IPS-NIHi7 (cell line): ENCODE data around the gene FHIP2A.
"Not testable (repeated sequence)": the region's sequence is repeated elsewhere in the genome, so short reads cannot be mapped to it uniquely, and the experiment has no call there.

ENCODE experiments used
- DNase-seq: peaks from one replicate; pipeline ENCODE4 v3.0.0; 2012; ENCODE audit warnings: mixed read lengths; ENCODE audit errors: extremely low spot score

FHIP2A gene

DNA sequence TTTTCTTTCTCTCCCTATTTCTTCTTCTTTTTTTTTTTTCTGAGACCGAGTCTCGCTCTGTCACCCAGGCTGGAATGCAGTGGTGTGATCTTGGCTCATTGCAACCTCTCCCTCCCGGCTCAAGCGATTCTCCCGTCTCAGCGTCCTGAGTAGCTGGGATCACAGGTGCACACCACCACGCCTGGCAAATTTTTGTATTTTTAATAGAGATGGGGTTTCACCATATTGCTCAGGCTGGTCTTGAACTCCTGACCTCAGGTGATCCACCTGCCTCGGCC is 35.6 kb downstream of the FHIP2A start:
- not testable (repeated sequence) for DNase-seq

DNA sequence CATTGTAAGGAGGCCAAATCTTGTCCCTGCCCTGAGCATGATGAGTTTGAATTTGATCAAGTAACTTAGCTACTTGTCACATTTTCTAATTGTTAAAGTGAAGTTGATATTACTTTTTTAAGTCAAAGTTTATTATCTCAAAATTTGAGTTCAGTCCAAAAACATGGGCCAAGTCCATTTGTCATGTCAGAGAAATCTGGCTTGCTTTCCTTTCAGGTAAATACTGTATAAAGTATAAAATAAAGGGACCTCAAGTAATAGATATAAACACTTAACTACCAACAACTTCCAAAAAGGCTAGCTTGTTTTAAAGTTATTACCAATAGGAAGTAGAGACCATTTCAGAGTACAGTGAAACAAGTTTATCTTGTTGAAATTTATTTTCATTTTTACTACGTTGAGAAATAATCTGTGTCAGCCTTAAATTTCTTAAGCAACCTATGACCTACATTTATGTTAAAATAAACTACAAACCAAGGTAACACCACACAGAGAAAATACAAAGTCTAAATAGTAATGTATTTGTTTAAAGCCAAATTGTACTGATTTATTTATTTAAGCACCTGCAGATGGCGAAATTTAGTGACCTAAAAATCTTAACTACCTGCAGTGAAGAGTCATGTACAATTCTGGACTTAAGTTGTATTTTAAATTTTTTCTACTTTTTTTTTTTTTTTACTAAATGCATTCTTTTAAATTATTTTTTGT is 36.5 kb downstream of the FHIP2A start:
- DNase-seq = no peak

DNA sequence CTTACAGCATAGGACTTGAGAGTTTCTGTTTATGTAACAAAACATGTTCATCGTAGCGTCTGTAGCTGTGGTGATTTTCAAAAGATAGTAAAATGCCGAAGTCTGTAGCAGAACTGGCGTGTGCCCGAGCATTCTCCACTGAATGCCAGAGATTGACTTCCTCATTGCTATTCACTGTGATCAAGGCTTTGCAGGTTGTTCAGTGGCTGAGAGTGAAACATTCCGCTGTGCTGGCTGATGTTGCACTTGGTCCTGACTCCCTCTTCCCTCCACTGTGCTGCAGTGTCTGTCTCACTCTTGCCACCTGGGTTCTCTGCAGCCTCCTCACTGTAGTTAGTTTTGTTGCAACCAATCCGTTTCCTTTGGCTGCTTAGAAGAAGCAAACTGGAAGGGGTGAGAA is 37.6 kb downstream of the FHIP2A start:
- no peak for DNase-seq

DNA sequence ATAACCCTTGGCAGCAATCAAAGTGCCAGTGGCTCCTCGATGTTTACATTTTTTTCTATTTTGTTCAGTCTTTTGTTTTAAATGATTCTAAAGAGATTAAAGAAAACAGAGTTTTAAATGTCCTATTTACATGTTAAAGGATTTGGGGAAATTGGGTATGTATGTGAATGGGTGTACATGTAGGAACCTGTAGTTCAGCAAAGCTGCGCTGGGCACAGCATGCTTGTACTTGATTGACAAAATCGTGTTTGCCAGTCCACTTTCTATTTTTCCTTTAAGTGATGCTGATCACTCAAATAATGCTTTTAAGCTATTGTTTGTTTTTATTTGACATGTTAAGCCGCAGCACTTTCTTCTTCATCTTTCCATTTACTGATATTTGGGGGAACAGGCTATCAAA is 40.9 kb downstream of the FHIP2A start:
- no peak for DNase-seq

DNA sequence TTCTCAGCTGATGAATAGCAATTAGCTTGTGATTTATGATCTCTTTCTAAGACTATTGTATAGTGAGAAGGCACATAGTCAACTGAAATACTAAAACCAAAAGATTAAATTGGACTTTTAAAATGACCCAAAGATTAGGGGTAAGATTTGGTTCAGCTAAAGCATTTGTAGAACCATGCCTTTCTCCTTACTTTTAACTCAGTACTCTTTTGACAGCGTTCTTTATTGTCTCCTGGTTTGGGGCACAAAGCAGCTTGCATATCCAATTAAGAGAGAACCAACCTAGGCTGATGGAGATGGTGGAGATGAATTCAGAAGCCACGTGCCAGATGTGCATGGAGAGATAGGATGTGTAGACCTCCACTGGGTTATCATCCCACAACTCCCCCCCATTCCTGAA is 45.8 kb downstream of the FHIP2A start:
- no peak for DNase-seq

DNA sequence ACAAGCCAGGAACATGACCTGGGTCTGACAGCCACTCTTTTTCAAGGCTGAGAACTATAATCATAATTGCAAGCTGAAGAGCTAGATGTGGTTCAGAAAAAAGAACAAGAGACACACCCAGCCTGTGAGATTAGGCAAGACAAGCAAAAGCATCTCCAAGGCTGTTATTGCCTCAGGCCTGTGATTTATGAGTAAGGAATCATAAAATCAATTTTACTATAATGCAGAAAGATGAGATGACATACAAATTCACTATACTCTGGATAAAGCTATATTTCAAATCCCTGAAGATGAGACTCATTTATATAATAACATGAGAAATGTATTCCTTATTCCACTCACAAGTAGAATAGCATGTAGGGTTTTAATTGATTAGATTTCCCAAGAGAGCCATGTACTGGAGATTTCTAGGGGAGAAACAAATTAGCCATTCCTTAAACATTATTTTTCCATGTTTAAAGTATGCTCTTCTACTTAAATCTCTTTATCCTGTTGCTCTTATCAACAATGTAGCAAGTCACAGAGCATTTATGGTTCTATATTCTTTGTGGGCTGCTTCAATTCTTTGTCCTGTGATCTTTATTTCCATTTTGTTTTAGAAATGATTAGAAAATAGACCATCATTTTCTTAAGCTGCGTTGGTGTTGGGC is 47.4 kb downstream of the FHIP2A start:
- DNase-seq = no peak

DNA sequence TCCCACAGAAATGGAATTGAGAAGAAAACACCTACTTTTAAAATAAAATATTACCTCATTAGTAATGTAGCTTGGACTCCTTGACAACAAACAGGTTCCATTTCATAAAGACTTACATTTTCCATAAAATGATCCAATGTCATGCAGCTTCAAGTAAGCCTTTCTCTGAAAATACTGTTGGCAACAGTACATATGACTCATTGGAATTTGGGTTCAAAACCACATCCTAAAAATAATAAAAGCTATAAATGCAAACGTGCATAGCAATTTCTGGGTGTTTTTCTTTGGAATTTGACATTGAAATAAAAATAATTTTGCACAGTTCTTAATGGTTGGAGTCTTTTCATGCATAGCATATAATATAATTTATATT is 47.9 kb downstream of the FHIP2A start:
- no peak for DNase-seq

DNA sequence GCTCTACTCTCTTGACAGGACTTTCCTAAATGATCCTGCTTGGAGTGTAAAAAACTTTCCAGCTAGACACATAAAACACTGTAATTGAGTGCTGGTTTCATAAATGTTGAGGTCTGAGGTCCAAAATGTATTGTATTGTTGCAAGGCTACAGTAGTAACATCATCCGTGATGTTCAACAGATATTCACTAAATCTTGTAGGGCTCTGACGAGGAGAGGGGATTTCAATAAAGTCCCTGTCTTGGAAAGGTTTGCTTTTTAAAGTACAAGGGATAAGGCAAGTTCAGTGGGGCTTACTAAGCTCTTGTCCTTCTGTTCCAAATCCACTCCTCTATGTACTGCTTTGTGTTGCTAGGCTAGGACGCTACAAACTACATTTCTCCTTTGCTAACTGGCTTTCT is 48.9 kb downstream of the FHIP2A start:
- no peak for DNase-seq

DNA sequence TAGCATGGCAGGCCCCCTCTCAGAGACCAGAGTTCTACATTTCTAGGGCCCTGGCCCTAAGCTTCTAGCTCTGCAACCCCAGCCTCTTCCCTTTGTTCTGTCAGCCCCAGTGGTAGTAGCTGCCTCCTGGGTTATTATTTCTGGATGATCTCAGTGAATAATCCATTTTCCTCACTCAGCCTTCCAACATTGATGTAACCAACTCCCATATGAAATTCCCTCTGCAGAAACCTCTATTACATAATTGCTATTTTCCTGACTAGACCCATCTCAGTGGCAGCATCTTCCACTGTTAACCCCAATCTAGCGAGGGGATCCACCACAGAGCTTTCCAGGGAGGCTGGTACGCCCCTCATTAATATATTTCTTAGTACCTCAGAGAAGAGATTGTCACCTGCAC is 49.8 kb downstream of the FHIP2A start:
- no peak for DNase-seq
